ENCODE measurements around the gene MBP.

DNA sequence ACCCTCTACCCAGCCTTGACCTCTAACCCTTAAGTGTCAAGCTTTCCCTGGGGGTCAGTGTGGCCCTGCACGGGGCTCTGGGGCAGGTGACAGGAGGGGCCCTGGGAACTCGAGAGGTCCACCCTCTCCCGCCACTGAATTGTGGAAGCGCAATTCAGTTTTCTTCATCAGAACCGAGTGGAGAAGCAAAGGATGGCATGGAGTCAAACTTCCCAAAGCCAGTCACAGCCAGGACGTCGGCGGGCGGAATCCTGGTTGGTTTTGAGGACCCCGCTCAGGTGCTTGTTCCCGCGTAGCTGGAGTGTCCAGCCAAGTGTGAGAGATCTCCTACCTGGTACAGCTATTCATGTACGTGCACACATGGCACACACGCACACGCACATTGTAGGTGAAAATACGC, 62.0 kb downstream of the MBP start:
- TF ChIP-seq L3MBTL2 (conservative IDR thresholded peaks at IDR 0.05): no peak
- TF ChIP-seq SUZ12 (IDR thresholded peaks at IDR 0.05): no peak
- no peak for TF ChIP-seq FOXK2 (IDR thresholded peaks at IDR 0.05)
- TF ChIP-seq BHLHE40 (IDR thresholded peaks at IDR 0.05; ENCODE audit: borderline replicate concordance): no peak
- no peak for TF ChIP-seq TARDBP (IDR thresholded peaks at IDR 0.05)
- TF ChIP-seq FOXM1 (IDR thresholded peaks at IDR 0.05; ENCODE audit: borderline replicate concordance): no peak
- no peak for TF ChIP-seq FOXA1 (IDR thresholded peaks at IDR 0.05)
- no peak for TF ChIP-seq ELF4 (IDR thresholded peaks at IDR 0.05)
